Coronary artery (tissue), 2 donors: ENCODE data around the gene CERS6.

Experiments used
- DNase-seq: peaks from one replicate; pipeline ENCODE4 v3.0.0-alpha.2; 2017; ENCODE audit warnings: low spot score
- H3K27ac ChIP-seq, 2 donors: fragments of 200-600 bp; sonication (generic); one replicate each; pipeline ENCODE4 v1.5.1; 2016 to 2019
- H3K4me3 ChIP-seq: fragments of 200-600 bp; sonication (generic); 2 replicates; pipeline ENCODE4 v1.5.1; 2016; ENCODE audit warnings: mild to moderate bottlenecking, moderate library complexity
- CTCF ChIP-seq: fragments of 200-600 bp; sonication (generic); IDR thresholded peaks from one replicate; pipeline ENCODE4 v1.5.1; 2019; ENCODE audit warnings: antibody characterized with exemption

Gene CERS6

GRCh38 chr2:168445960-168446359 lies 10.1 kb upstream of the CERS6 start:
- no peak overlapping the region for H3K27ac ChIP-seq
- H3K4me3 ChIP-seq, result no peak overlapping the region
- DNase-seq, result no peak
- TF ChIP-seq CTCF, result no peak

GRCh38 chr2:168448980-168449379 lies 7.1 kb upstream of the CERS6 start:
- TF ChIP-seq CTCF, result no peak
- DNase-seq, result no peak
- H3K4me3 ChIP-seq, result no peak overlapping the region
- no peak overlapping the region for H3K27ac ChIP-seq

- Histone ChIP-seq H3K27ac (no peak overlapping the region), H3K4me3 (no peak overlapping the region)
- DNase-seq, result no peak
- no peak for TF ChIP-seq CTCF
Measured at GRCh38 chr2:168449419-168449818, 6.7 kb upstream of the CERS6 start.

- no peak overlapping the region for H3K4me3 ChIP-seq
- no peak for DNase-seq
- no peak overlapping the region for H3K27ac ChIP-seq
- no peak for TF ChIP-seq CTCF
Measured at GRCh38 chr2:168450171-168450570, 5.9 kb upstream of the CERS6 start.

- no peak overlapping the region for H3K27ac ChIP-seq
- no peak overlapping the region for H3K4me3 ChIP-seq
- DNase-seq, result no peak
- no peak for TF ChIP-seq CTCF
Measured at GRCh38 chr2:168450732-168451131, 5.3 kb upstream of the CERS6 start.

GRCh38 chr2:168452781-168453180 lies 3.3 kb upstream of the CERS6 start:
- H3K27ac ChIP-seq, result no peak overlapping the region
- no peak overlapping the region for H3K4me3 ChIP-seq
- DNase-seq, result no peak
- TF ChIP-seq CTCF, result no peak

GRCh38 chr2:168453404-168453803 lies 2.7 kb upstream of the CERS6 start:
- DNase-seq, result no peak
- TF ChIP-seq CTCF, result no peak
- H3K27ac ChIP-seq, result no peak overlapping the region
- no peak overlapping the region for H3K4me3 ChIP-seq
